Mucosa of stomach (tissue), 1 donor: ENCODE results near the gene SLC25A21.
"Not testable (repeated sequence)": the region's sequence is repeated elsewhere in the genome, so short reads cannot be mapped to it uniquely, and the experiment has no call there.

ENCODE experiments used
- H3K27me3 ChIP-seq: one replicate; pipeline ENCODE4 v1.7.0; 2013; ENCODE audit warnings: mild to moderate bottlenecking, low read length; ENCODE audit not compliant: control insufficient read depth, insufficient read depth
- H3K36me3 ChIP-seq: one replicate; pipeline ENCODE4 v1.7.0; 2013; ENCODE audit warnings: low read length; ENCODE audit not compliant: control insufficient read depth, insufficient read depth
- H3K4me1 ChIP-seq: one replicate; pipeline ENCODE4 v1.7.0; 2013; ENCODE audit warnings: mild to moderate bottlenecking, low read length; ENCODE audit not compliant: control insufficient read depth, insufficient read depth
- H3K4me3 ChIP-seq: one replicate; pipeline ENCODE4 v1.7.0; 2013; ENCODE audit warnings: low read length
- H3K9ac ChIP-seq: one replicate; pipeline ENCODE4 v1.7.0; 2013; ENCODE audit warnings: mild to moderate bottlenecking, low read length, moderate library complexity
- H3K9me3 ChIP-seq: one replicate; pipeline ENCODE4 v1.7.0; 2013; ENCODE audit warnings: mild to moderate bottlenecking, low read length, moderate library complexity; ENCODE audit not compliant: control insufficient read depth
- donor health status: Pancreatic carcinoma.

Gene SLC25A21

GRCh38 chr14:36707570-36707969, 464.8 kb downstream of the SLC25A21 start:
- no peaks in the 10 kb centered on the region for H3K9me3 ChIP-seq
- H3K4me3 ChIP-seq, result no peak overlapping the region
- H3K36me3 ChIP-seq, result no peaks in the 10 kb centered on the region
- no peaks in the 10 kb centered on the region for H3K4me1 ChIP-seq
- H3K9ac ChIP-seq, result no peak overlapping the region
- H3K27me3 ChIP-seq, result no peaks in the 10 kb centered on the region

- Histone ChIP-seq H3K4me1 (no peaks in the 10 kb centered on the region), H3K4me3 (no peak overlapping the region), H3K9ac (no peak overlapping the region), H3K36me3 (no peaks in the 10 kb centered on the region), H3K9me3 (no peaks in the 10 kb centered on the region), H3K27me3 (no peaks in the 10 kb centered on the region)
These were observed 469.9 kb downstream of the SLC25A21 start for GRCh38 chr14:36702474-36702873.

GRCh38 chr14:36701132-36701531, 471.3 kb downstream of the SLC25A21 start:
- no peaks in the 10 kb centered on the region for H3K4me1 ChIP-seq
- no peaks in the 10 kb centered on the region for H3K9me3 ChIP-seq
- no peaks in the 10 kb centered on the region for H3K27me3 ChIP-seq
- H3K4me3 ChIP-seq, result no peak overlapping the region
- no peaks in the 10 kb centered on the region for H3K36me3 ChIP-seq
- H3K9ac ChIP-seq, result no peak overlapping the region

- H3K27me3 ChIP-seq, result no peaks in the 10 kb centered on the region
- H3K4me1 ChIP-seq, result no peaks in the 10 kb centered on the region
- no peak overlapping the region for H3K9ac ChIP-seq
- H3K9me3 ChIP-seq, result no peaks in the 10 kb centered on the region
- no peak overlapping the region for H3K4me3 ChIP-seq
- no peaks in the 10 kb centered on the region for H3K36me3 ChIP-seq
These were observed 471.8 kb downstream of the SLC25A21 start for GRCh38 chr14:36700651-36701050.

GRCh38 chr14:36699420-36699819, 473.0 kb downstream of the SLC25A21 start:
- H3K9me3 ChIP-seq, H3K36me3 ChIP-seq, H3K9ac ChIP-seq, H3K27me3 ChIP-seq, H3K4me3 ChIP-seq, H3K4me1 ChIP-seq: not testable (repeated sequence)

GRCh38 chr14:36690311-36691040, 481.9 kb downstream of the SLC25A21 start:
- no peaks in the 10 kb centered on the region for H3K27me3 ChIP-seq
- no peaks in the 10 kb centered on the region for H3K4me1 ChIP-seq
- H3K9me3 ChIP-seq, result no peaks in the 10 kb centered on the region
- no peak overlapping the region for H3K9ac ChIP-seq
- H3K4me3 ChIP-seq, result no peak overlapping the region
- no peaks in the 10 kb centered on the region for H3K36me3 ChIP-seq

- Histone ChIP-seq H3K4me3 (no peak overlapping the region), H3K9me3 (no peaks in the 10 kb centered on the region), H3K9ac (no peak overlapping the region), H3K36me3 (no peaks in the 10 kb centered on the region), H3K27me3 (no peaks in the 10 kb centered on the region), H3K4me1 (no peaks in the 10 kb centered on the region)
These were observed 487.5 kb downstream of the SLC25A21 start for GRCh38 chr14:36684946-36685345.

GRCh38 chr14:36683083-36683724, 489.2 kb downstream of the SLC25A21 start:
- H3K4me1 ChIP-seq, result no peaks in the 10 kb centered on the region

GRCh38 chr14:36682338-36682737, 490.1 kb downstream of the SLC25A21 start:
- Histone ChIP-seq H3K4me3 (no peak overlapping the region), H3K9me3 (no peaks in the 10 kb centered on the region), H3K9ac (no peak overlapping the region), H3K36me3 (no peaks in the 10 kb centered on the region), H3K27me3 (peaks cover under 1% of the 10 kb centered on the region), H3K4me1 (no peaks in the 10 kb centered on the region)

More at GRCh38 chr14:36683083-36683724, 489.2 kb downstream of the SLC25A21 start:
- no peak overlapping the region for H3K9ac ChIP-seq
- no peak overlapping the region for H3K4me3 ChIP-seq
- no peaks in the 10 kb centered on the region for H3K9me3 ChIP-seq
- no peaks in the 10 kb centered on the region for H3K36me3 ChIP-seq
- H3K27me3 ChIP-seq, result no peaks in the 10 kb centered on the region

- Histone ChIP-seq H3K27me3 (peaks cover 14% of the 10 kb centered on the region), H3K9ac (no peak overlapping the region), H3K4me1 (no peaks in the 10 kb centered on the region), H3K36me3 (no peaks in the 10 kb centered on the region), H3K9me3 (no peaks in the 10 kb centered on the region), H3K4me3 (no peak overlapping the region)
These were observed 496.2 kb downstream of the SLC25A21 start for GRCh38 chr14:36676236-36676635.

- Histone ChIP-seq H3K9ac (no peak overlapping the region), H3K27me3 (peaks cover 14% of the 10 kb centered on the region), H3K4me1 (no peaks in the 10 kb centered on the region), H3K36me3 (no peaks in the 10 kb centered on the region), H3K9me3 (no peaks in the 10 kb centered on the region), H3K4me3 (no peak overlapping the region)
These were observed 496.8 kb downstream of the SLC25A21 start for GRCh38 chr14:36675581-36675980.

GRCh38 chr14:36674659-36675058, 497.7 kb downstream of the SLC25A21 start:
- Histone ChIP-seq H3K4me1 (no peaks in the 10 kb centered on the region), H3K36me3 (no peaks in the 10 kb centered on the region), H3K27me3 (peaks cover 14% of the 10 kb centered on the region), H3K4me3 (no peak overlapping the region), H3K9me3 (no peaks in the 10 kb centered on the region), H3K9ac (no peak overlapping the region)
